ENCODE measurements around the gene FCER1G. TPM values are rescaled to one million over a fixed set of nuclear protein-coding genes. Genes with fewer than 3 reads are reported as not detected.

The FCER1G gene
- polyA plus RNA-seq, 1 donor from 2014 or later, result 3.5 TPM

- no peak overlapping the region for H3K9ac ChIP-seq (ENCODE audit: low read length)
- TF ChIP-seq EP300 (conservative IDR thresholded peaks at IDR 0.05; ENCODE audit: poor library complexity, severe bottlenecking), result no peak
- TF ChIP-seq POLR2AphosphoS5 (IDR thresholded peaks at IDR 0.05), result no peak
- TF ChIP-seq SMC3 (conservative IDR thresholded peaks at IDR 0.05; ENCODE audit: poor library complexity), result no peak
- no peak for TF ChIP-seq CTCF (IDR thresholded peaks at IDR 0.05; ENCODE audit: poor library complexity, severe bottlenecking)
- TF ChIP-seq RAD21 (conservative IDR thresholded peaks at IDR 0.05), result no peak
- TF ChIP-seq EZH2 (IDR thresholded peaks at IDR 0.05; ENCODE audit: borderline replicate concordance, insufficient read depth, low read length, poor library complexity, severe bottlenecking), result no peak
- no peak for TF ChIP-seq REST (IDR thresholded peaks at IDR 0.05; ENCODE audit: borderline replicate concordance)
- TF ChIP-seq TAF1 (IDR thresholded peaks at IDR 0.05; ENCODE audit: low read depth), result no peak
- no peak for TF ChIP-seq MXI1 (conservative IDR thresholded peaks at IDR 0.05; ENCODE audit: poor library complexity, severe bottlenecking)
- H3K79me2 ChIP-seq (replicated peaks; ENCODE audit: insufficient read depth, low read length), result no peaks in the 10 kb centered on the region
- no peaks in the 10 kb centered on the region for H3F3A ChIP-seq (ENCODE audit: insufficient read depth, low read length, poor library complexity, severe bottlenecking)
- no peaks in the 10 kb centered on the region for H4K20me1 ChIP-seq (ENCODE audit: insufficient read depth)
- H3K4me3 ChIP-seq (ENCODE audit: low read length), result no peak overlapping the region
- H2AFZ ChIP-seq (ENCODE audit: low read depth, low read length), result no peak overlapping the region
- no peaks in the 10 kb centered on the region for H3K9me3 ChIP-seq (ENCODE audit: low read length)
- H3K4me2 ChIP-seq (ENCODE audit: low read length), result no peak overlapping the region
- no peaks in the 10 kb centered on the region for H3K36me3 ChIP-seq (ENCODE audit: insufficient read depth, low read length)
- no peak overlapping the region for H3K27ac ChIP-seq (ENCODE audit: low read length)
- no peaks in the 10 kb centered on the region for H3K9me2 ChIP-seq (ENCODE audit: insufficient read depth, low read length)
- no peaks in the 10 kb centered on the region for H3K27me3 ChIP-seq (ENCODE audit: insufficient read depth, low read depth, low read length)
Measured at GRCh38 chr1:161188381-161188780, 26.7 kb upstream of the FCER1G start.

- Histone ChIP-seq H3K9me3 (ENCODE audit: low read length) (no peaks in the 10 kb centered on the region), H3K27ac (ENCODE audit: low read length) (no peak overlapping the region), H3K4me3 (ENCODE audit: low read length) (no peak overlapping the region), H3F3A (ENCODE audit: insufficient read depth, low read length, poor library complexity, severe bottlenecking) (no peaks in the 10 kb centered on the region), H2AFZ (ENCODE audit: low read depth, low read length) (no peak overlapping the region), H3K4me2 (ENCODE audit: low read length) (no peak overlapping the region), H3K9ac (ENCODE audit: low read length) (no peak overlapping the region), H3K36me3 (ENCODE audit: insufficient read depth, low read length) (no peaks in the 10 kb centered on the region), H3K9me2 (ENCODE audit: insufficient read depth, low read length) (no peaks in the 10 kb centered on the region), H3K27me3 (ENCODE audit: insufficient read depth, low read depth, low read length) (no peaks in the 10 kb centered on the region), H4K20me1 (ENCODE audit: insufficient read depth) (no peaks in the 10 kb centered on the region), H3K79me2 (replicated peaks; ENCODE audit: insufficient read depth, low read length) (no peaks in the 10 kb centered on the region)
- no peak for TF ChIP-seq CTCF (IDR thresholded peaks at IDR 0.05; ENCODE audit: poor library complexity, severe bottlenecking)
- no peak for TF ChIP-seq POLR2AphosphoS5 (IDR thresholded peaks at IDR 0.05)
- TF ChIP-seq RAD21 (conservative IDR thresholded peaks at IDR 0.05), result no peak
- no peak for TF ChIP-seq SMC3 (conservative IDR thresholded peaks at IDR 0.05; ENCODE audit: poor library complexity)
- no peak for TF ChIP-seq REST (IDR thresholded peaks at IDR 0.05; ENCODE audit: borderline replicate concordance)
- no peak for TF ChIP-seq TAF1 (IDR thresholded peaks at IDR 0.05; ENCODE audit: low read depth)
- no peak for TF ChIP-seq EZH2 (IDR thresholded peaks at IDR 0.05; ENCODE audit: borderline replicate concordance, insufficient read depth, low read length, poor library complexity, severe bottlenecking)
- TF ChIP-seq MXI1 (conservative IDR thresholded peaks at IDR 0.05; ENCODE audit: poor library complexity, severe bottlenecking), result no peak
- no peak for TF ChIP-seq EP300 (conservative IDR thresholded peaks at IDR 0.05; ENCODE audit: poor library complexity, severe bottlenecking)
Measured at GRCh38 chr1:161189036-161189435, 26.1 kb upstream of the FCER1G start.
